Fibroblast of lung (primary cell): Measurements from ENCODE around the gene PAEP.

Source experiments
- EZH2 ChIP-seq: IDR thresholded peaks from 2 replicates; pipeline ENCODE4 v1.5.1; 2012; ENCODE audit warnings: low read length, control low read depth, mild to moderate bottlenecking; ENCODE audit errors: missing control alignments
- TF ChIP-seq, protein P1 (sequence below), 2 donors: IDR thresholded peaks in 1 of 2; conservative IDR thresholded peaks in 1 of 2; 1 replicate in 1 of 2; 2 replicates in 1 of 2; pipeline ENCODE4 v1.5.1; 2011 to 2012; ENCODE audit warnings: low read length in 2 of 2, control low read depth in 1 of 2, inconsistent platforms in 1 of 2, low read depth in 1 of 2, mild to moderate bottlenecking in 1 of 2

DNA sequence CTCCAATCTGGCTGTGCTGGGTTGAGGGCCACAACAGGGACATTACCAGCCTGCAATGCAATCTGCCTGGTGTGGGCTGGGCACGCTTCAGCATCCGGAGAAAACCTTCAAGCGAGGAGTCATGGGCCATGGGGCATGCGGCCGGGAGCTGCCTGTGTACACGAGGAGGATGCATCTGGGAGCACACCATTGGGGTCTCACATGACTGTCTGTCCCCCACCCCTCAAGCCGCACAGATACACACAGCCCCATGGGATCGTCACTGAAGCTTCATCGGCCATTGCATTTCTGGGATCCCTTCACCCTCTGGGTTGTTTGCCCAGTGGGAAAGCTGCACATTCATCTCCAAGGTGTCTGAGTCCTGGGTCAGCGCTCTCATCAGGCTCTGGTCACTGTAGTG lies 30.5 kb upstream of the PAEP start:
- TF ChIP-seq, protein P1, sequence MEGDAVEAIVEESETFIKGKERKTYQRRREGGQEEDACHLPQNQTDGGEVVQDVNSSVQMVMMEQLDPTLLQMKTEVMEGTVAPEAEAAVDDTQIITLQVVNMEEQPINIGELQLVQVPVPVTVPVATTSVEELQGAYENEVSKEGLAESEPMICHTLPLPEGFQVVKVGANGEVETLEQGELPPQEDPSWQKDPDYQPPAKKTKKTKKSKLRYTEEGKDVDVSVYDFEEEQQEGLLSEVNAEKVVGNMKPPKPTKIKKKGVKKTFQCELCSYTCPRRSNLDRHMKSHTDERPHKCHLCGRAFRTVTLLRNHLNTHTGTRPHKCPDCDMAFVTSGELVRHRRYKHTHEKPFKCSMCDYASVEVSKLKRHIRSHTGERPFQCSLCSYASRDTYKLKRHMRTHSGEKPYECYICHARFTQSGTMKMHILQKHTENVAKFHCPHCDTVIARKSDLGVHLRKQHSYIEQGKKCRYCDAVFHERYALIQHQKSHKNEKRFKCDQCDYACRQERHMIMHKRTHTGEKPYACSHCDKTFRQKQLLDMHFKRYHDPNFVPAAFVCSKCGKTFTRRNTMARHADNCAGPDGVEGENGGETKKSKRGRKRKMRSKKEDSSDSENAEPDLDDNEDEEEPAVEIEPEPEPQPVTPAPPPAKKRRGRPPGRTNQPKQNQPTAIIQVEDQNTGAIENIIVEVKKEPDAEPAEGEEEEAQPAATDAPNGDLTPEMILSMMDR (conservative IDR thresholded peaks at IDR 0.05 in 1 of 2, IDR thresholded peaks at IDR 0.05 in 1 of 2; ENCODE audit: low read depth in 1 of 2, low read length in 2 of 2), result no peak
- no peak for TF ChIP-seq EZH2
